Left hindlimb (tissue), 1 donor: ENCODE results near the gene DMRTA1.
"Not testable (repeated sequence)": the region's sequence is repeated elsewhere in the genome, so short reads cannot be mapped to it uniquely, and the experiment has no call there.

Source experiments
- DNase-seq: peaks from one replicate; pipeline ENCODE4 v3.0.0-alpha.2; 2018

Gene DMRTA1

DNA sequence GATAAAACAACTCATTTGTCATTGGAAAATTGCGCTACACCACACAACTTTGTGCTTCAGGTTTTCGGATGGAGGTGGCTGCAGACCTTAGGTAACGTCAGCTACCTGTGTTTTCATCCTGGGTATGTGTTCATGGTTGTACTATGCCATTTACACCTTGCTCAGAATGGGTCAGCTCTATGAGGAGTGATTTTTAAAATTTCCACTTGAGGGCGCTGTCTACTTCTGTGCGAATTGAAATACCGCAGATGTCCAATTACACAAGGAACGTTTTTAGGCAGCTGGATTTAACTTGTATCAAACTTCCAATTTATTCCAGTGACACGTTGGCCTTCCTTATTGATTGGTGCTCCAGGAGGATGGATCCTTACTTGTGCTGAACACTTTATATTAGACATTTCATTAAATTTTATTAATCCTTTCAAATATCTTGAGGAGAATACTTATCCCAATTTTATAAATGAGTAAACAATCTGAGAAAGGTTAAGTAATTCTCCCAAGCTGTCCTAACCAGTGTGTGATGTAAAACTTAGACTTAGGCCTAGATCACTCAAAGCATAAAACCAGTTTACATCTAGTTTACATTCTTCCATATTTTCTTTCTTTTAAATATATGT is 23.4 kb downstream of the DMRTA1 start:
- DNase-seq: no peak

DNA sequence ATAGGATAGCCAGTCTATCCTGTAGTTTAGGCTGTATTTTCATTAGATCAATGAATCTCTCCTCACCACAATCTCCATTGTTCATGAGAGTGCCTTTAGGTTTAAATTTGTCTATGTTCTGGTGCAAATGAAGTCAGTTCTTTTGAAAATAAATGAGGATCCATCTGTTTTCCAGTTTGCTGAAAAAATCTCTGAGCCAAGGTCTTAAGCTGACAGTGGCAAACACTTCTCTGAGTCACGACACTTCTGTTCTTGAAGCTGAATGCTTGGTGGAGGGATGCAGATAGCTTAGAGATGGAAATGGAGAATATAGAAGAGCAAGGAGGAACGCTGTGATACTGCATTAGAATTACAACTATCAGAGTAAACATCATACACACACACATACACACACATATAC is 34.9 kb downstream of the DMRTA1 start:
- no peak for DNase-seq

DNA sequence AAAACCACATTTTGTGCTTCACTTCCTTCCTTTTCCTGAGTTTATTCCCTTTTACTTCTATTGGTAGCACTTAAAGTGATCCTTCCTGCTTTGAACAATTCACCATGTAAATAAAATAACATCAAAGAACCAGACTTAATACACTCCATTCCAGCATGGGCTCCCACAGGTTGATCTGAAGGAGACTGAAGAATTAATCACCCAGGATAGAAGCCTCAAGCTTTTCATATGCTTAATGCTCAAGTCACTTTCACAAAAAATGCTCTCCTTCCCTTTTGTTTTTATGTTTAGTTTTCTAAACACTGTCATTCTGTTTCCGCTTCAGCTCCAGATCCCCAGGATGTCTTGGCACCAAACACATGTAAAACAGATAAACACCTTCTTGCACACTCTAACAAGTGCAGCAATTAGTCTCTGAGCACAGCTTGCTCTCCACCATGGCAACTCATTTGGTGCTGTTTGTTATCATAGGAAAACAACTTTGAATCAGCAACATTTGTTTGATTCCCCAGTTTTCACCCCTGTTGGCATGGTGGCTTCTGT is 37.0 kb downstream of the DMRTA1 start:
- DNase-seq: no peak

DNA sequence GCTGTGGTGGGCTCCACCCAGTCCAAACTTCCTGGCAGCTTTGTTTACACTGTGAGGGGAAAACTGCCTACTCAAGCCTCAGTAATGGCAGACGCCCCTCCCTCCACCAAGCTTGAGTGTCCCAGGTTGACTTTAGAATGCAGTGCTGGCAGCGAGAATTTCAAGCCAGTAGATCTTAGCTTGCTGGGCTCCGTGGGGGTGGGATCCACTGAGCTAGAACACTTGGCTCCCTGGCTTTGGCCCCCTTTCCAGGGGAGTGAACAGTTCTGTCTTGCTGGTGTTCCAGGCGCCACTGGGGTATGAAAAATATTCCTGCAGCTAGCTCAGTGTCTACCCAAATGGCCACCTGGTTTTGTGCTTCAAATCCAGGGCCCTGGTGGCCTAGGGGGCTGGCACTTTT is 49.6 kb downstream of the DMRTA1 start:
- DNase-seq: not testable (repeated sequence)
